ENCODE results near the gene ACTL8. TPM values are rescaled to one million over a fixed set of nuclear protein-coding genes. Genes with fewer than 3 reads are reported as not detected.

The ACTL8 gene
- total RNA-seq, 4 donors from 2014 or later, result not detected

DNA sequence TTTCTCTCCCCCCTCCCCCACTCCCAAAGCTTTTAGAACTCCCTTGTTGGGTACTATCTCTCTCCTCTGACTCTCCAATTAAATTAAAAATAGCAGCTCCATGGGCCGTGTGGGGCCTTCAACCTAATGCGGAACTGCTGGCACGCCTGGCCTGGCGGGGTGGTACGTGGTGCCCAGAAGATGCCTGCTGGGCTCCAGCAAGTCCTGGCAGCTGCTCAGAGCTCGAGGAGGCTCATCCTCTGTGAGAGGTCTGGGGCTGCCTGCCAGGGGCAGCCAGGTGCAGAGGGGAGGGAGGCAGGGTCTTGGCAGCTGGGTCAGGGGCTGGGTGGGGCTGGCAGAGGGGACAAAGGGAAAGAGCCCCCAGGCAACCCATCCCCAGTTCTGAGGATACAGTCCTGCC is 74.4 kb downstream of the ACTL8 start:
- Histone ChIP-seq H3K4me3 (no peak overlapping the region), H3K27ac (no peak overlapping the region), H3K9me3 (peaks cover 0 to 4% (median 0%) of the 10 kb centered on the region in 4 donors), H3K27me3 (peaks cover 0 to 29% of the 10 kb centered on the region in 2 donors), H3K36me3 (no peaks in the 10 kb centered on the region), H3K4me1 (no peaks in the 10 kb centered on the region)
- no peak for TF ChIP-seq POLR2A (IDR thresholded peaks at IDR 0.05)
- no peak for TF ChIP-seq EP300 (IDR thresholded peaks at IDR 0.05)
- no peak for TF ChIP-seq CTCF (IDR thresholded peaks at IDR 0.05)
- 66 to 68% methylated on average over 6 of the region's 6 CpGs for WGBS, 2 donors
- DNase-seq (ENCODE audit: low spot score in 2 of 2), result no peak

- Histone ChIP-seq H3K36me3 (no peaks in the 10 kb centered on the region), H3K4me1 (no peaks in the 10 kb centered on the region), H3K9me3 (peaks cover 0 to 4% (median 0%) of the 10 kb centered on the region in 4 donors), H3K27ac (no peak overlapping the region), H3K4me3 (no peak overlapping the region), H3K27me3 (peaks cover 0 to 27% of the 10 kb centered on the region in 2 donors)
- no peak for DNase-seq (ENCODE audit: low spot score in 2 of 2)
- TF ChIP-seq EP300 (IDR thresholded peaks at IDR 0.05) (no peak), POLR2A (IDR thresholded peaks at IDR 0.05) (no peak), CTCF (IDR thresholded peaks at IDR 0.05) (no peak)
- 45% methylated on average over 7 of the region's 7 CpGs for WGBS, 2 donors
These were observed 76.5 kb downstream of the ACTL8 start for GRCh38 chr1:17831597-17831996.

DNA sequence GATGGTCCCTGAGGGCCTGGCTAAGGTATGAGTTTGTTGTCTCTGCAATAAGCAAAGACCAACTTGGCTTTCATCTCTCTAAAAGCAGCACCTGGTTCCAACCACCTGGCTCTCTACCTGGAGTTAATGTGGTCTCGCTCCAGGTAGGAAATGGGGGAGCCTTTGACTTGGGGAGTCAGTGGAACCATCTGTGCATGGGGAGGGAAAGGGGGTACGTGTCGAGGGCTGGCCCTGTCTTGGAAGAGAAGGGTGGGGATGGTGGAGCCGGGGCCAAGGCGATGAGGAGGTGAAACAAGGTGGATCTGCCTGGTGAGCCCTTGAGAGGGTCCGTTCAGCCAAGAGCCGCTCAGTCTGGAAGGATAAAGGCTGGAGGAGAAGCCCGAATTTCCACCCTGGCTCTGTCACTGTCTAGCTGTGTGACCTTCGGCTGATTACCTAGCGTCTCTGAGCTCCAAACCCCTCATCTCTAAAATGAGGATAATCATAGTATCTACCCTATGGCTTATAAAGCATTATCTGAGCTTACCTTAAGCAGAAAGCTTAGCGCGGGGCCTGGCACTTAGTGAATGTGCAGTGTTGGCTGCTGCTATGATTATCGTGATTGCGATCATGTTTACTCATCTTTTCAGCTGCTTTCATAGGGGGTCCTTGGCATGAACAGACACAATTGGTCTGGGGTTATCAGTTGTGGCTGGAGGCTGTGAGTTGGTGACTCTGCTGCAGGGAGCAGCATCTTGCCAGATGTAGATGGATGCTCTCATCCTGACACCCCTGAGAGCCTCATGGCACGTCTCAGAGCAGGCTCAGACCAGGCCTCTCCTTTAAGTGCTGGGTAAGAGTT is 78.7 kb downstream of the ACTL8 start:
- Histone ChIP-seq H3K27ac (no peak overlapping the region), H3K9me3 (no peaks in the 10 kb centered on the region), H3K36me3 (no peaks in the 10 kb centered on the region), H3K27me3 (peaks cover 0 to 19% of the 10 kb centered on the region in 2 donors), H3K4me3 (no peak overlapping the region), H3K4me1 (no peaks in the 10 kb centered on the region)
- no peak for TF ChIP-seq CTCF (IDR thresholded peaks at IDR 0.05)
- TF ChIP-seq POLR2A (IDR thresholded peaks at IDR 0.05), result no peak
- no peak for TF ChIP-seq EP300 (IDR thresholded peaks at IDR 0.05)
- 84 to 85% methylated on average over 15 of the region's 15 CpGs for WGBS, 2 donors
- DNase-seq (ENCODE audit: low spot score in 2 of 2), result no peak

GRCh38 chr1:17834561-17835100 is 79.5 kb downstream of the ACTL8 start:
- H3K27ac ChIP-seq, result no peak overlapping the region
- 63 to 67% methylated on average over 8 of the region's 8 CpGs for WGBS, 2 donors
- DNase-seq (ENCODE audit: low spot score in 2 of 2), result no peak
- H3K9me3 ChIP-seq, result no peaks in the 10 kb centered on the region
- H3K27me3 ChIP-seq, result peaks cover 0 to 19% of the 10 kb centered on the region in 2 donors
- H3K36me3 ChIP-seq, result no peaks in the 10 kb centered on the region
- no peak overlapping the region for H3K4me3 ChIP-seq
- H3K4me1 ChIP-seq, result no peaks in the 10 kb centered on the region
- TF ChIP-seq CTCF (IDR thresholded peaks at IDR 0.05) (no peak), EP300 (IDR thresholded peaks at IDR 0.05) (no peak), POLR2A (IDR thresholded peaks at IDR 0.05) (no peak)

All from tibial nerve (tissue), 4 donors.